NCI-H1417 treated with DMSO at 0.1 percent for 48 hours (cell line): ENCODE data around the gene STN1.

Source experiments
- DNase-seq: peaks from one replicate; lab custom pipeline; 2025; lab: John Stamatoyannopoulos, UW

STN1 gene

DNA sequence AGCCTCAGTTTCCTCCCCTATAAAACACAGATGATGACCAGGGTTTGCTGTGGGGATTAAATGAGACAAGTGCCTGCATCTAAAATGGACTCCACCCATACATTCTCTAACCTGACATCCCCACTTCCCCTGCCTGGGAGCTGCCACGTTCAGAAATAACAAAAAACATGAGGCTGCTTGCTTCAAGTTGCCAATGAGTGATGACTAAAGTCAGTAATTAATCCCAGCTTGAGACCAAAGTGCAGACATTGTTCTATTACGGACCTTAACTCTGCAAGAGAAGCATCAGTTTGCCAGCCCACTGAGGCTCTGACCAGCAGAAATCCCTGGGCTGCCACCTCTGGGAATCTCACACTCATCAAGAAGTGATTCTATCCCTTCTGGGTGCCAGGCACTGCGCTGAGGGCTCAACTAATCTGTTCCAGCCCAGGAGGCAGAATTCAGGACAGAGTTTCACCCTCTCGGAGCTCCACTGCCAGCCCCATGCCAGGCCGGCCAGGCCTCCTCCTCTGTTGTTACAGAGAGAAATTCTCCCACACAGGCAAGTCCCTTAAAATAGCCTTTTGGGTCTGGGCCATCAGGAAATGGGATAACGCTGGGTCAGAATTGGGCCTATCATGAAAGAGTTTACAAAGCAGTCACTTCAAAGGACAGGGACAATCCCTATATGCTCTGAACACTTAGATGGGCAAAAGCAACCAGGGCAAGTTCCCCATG lies 74.0 kb downstream of the STN1 start:
- DNase-seq = no peak

DNA sequence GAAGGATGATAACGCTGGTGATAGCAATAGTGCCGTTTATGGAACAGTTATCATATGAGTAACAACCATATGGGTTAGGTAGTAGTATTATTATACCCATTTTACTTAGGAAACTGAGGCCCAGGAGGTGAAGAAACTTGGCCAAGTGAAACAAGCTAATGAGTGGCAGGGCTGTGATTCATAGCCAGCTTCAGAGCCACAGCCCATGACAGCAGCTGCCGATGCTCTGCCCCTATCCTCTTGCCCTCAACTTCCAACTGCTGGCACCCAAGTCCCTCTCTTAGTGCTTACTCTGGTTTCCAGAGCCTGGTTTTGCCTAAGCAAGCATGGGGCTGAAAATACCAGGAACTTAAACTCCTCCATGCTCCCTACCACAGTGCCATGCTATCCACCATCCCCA lies 74.9 kb downstream of the STN1 start:
- DNase-seq = no peak

DNA sequence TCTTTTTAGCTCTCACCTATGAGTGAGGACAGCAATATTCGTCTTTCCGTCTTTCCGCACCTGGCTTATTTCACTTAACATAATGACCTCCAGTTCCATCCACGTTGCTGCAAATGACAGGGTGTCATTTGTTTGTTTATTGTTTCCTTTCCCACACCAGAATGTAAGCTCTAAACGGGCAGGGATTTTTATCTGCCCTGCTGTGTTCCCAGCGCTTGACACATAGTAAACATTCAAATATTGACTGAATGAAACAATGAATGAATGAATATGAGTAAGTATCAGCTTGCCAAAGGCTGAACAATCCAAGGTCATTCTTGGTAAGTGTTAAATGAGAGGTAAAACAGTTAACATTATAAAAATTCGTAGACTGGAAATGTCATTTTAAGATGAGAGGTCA lies 75.4 kb downstream of the STN1 start:
- no peak for DNase-seq

DNA sequence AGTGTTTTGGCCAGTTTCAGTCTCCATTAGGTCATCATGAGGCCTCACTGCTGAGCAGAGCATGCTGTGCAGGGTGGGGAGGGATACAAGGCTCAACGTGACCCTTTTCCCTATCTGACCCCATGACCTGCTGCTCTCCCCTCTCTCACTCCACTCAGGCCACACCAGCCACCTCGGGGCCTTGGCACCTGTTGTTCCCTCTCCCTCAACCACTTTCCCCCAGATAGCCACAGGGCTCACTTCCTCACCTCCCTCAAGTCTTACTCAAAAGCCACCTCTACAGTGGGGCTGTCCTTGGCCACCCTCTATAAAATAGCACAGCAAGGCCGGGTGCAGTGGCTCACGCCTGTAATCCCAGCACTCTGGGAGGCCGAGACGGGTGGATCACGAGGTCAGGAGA lies 76.5 kb downstream of the STN1 start:
- no peak for DNase-seq

DNA sequence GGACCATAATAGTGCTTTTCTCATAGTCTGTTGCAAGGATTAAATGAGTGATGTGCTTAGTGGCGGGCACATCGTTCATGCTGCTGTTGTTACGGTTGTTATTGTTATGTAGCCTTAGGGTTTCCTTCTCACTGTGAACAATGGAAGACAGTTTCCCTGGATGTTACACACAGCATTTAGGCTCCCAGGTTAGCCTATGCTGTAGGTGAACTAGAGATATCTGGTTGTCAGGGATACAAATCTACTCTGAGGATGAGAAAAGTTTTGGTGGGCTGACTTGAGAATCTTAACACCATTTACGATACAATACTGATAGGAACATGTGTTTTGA lies 77.3 kb downstream of the STN1 start:
- DNase-seq = no peak

DNA sequence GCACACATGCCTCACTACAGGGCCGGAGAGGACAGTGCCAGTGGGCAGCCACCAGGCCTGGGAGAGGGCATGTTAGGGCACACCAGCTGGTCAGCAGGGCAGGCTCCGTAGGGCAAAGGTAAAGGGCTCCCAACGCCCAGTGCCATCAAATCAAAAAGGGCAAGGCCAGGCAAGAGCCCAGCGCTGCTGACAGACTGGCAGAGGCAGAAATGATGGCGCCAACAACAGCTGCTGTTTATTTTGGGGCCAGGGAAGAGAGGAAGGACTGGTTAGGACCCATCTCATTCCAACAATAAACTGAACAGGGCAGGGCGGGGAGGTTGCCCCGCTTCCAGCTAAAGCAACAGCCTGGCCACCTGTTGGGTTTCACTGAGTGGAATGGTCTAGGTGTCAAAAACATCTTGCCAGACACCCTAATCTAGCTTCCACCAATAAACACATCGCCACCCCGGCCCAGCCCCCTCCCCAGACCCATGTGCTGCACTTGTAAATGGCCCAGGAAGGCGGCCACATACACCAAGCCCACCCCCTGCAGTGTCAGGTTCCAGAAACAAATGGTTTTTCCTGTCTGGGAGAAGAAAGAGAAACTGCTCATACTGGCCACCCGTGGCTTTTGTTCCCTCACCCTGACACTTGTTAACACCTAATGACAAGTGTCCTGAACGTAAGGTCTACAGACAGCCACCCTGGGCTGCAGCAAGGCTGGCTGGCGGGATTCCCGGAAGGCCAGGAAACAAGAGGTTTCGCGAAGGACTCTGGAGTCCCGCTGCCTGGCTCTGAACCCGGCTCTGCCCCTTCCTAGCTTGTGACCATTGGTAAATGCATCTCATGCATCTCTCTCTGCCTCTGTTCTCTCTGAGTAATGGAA lies 77.9 kb downstream of the STN1 start:
- no peak for DNase-seq

DNA sequence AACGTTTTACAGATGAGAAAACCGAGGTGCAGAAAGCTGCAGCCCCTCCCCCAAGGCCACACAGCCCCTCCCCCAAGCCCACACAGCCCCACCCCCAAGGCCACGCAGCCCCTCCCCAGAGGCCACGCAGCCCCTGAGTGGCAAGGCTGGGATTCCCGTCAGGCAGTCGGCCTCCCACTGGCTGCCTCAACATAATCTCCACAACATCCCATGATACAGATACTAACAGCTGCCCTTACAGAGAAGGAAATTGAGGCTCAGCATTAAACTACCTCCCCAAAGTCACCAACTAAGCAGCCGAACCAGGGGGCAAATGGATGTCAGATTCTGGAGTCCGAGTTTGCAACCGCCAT lies 78.5 kb downstream of the STN1 start:
- DNase-seq = no peak

DNA sequence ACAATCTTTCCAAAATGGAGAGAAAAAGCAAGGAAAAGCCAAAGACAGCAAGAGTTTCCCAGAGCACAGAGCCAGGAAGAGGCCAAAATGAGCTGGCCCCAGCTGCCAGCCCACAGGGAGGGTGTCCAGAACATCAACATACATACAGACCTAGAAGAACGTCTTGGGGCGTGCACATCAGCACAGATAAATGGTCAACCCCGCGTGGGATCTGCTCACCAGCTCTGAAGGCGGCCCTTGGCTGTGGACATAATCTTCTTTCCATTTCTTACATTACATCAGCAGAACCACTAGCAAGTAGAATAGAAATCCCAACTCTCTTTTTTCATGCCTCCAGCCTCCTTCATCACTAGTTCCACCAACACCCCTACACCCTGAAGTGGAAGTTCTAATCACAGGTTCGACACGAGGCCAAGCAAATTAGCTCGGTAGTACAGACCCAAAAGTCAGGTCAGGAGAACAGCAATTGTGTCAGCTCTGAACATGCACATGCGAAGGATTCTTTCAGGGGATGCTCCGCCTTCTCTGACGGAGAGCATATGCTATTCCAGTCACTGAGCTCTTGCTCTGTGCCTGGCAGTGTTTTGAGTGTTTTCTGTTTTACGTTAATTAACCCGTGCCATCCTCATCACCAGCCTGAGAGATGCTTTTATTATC lies 79.0 kb downstream of the STN1 start:
- no peak for DNase-seq

DNA sequence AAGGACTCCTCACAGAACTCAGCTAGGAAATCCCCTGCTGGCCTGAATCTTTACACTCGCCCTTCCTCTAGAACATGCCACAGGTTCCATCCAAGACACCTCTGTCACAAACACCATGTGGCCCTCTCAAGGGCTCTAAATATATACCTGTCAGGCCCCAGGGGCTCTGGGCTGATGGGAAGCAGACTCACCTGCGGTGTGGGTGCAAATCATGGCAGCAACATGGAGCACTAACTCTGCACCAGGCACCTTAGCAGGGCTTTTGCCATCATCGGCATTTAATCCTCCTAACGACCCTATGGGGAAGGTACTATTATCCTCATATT lies 80.0 kb downstream of the STN1 start:
- no peak for DNase-seq

DNA sequence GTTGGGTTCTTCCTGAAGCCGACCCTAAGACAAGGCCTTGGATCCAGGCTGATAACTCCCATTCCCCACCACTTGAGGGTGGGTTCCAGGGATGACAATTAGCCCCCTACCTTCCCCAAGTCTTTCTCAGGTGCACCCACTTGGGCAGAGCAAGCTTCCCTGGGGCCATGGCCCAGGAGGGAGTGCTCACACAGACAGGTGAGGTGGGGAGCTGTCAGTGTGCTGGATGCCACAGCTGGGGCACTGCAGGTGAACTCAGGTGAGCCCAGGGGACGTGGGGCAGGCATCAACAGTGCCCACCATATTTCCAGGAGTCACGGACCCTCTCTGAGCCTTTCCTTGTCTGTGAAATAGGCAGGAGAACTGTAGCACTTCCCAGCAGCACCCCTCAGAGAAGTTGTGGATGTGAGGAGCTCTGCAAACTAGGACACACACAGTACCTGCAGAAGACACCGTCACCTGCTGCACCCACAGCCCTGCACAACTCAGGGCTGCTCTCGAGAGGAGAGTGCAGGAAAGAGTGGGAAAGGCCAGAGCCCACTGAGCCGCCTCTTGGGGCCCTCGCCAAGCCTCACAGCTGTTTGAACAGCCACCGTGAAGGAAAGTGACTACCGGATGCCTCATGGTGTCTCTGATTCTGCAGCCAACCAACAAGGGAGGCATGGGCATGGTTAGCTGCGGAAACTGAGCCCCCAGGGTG lies 80.5 kb downstream of the STN1 start:
- DNase-seq = no peak

DNA sequence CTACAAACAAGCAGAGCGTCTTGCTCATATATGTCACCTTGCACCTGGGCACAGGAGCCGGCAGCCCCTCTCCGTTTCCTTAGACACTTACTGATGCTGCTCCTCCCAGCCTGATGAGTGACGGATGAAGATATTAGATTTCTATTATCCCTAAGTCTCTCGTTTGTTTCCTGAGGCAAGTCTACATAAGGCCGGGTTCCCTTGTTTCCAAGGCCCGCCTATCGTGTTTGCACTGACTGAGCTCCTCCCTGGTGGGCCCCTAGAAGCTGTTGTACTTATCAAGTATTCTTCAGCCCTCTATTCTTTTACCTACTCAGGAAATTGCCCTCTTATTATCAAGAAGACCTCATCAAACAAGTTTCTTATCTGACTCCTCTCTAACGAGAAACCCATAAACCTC lies 81.1 kb downstream of the STN1 start:
- no peak for DNase-seq

DNA sequence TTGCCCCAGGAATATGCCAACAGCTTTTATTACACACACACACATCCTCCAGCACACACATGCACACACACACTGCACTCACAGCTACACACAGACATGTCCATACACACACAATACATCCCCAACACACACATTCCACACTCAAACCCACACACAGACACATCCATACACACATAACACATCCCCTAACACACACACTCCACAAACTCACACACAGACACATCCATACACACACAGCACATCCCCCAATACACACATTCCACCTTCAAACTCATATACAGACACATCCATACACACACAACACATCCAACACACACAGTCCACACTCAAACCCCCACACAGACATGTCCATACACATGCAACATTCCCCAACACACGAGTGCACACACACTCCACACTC lies 81.7 kb downstream of the STN1 start:
- no peak for DNase-seq

DNA sequence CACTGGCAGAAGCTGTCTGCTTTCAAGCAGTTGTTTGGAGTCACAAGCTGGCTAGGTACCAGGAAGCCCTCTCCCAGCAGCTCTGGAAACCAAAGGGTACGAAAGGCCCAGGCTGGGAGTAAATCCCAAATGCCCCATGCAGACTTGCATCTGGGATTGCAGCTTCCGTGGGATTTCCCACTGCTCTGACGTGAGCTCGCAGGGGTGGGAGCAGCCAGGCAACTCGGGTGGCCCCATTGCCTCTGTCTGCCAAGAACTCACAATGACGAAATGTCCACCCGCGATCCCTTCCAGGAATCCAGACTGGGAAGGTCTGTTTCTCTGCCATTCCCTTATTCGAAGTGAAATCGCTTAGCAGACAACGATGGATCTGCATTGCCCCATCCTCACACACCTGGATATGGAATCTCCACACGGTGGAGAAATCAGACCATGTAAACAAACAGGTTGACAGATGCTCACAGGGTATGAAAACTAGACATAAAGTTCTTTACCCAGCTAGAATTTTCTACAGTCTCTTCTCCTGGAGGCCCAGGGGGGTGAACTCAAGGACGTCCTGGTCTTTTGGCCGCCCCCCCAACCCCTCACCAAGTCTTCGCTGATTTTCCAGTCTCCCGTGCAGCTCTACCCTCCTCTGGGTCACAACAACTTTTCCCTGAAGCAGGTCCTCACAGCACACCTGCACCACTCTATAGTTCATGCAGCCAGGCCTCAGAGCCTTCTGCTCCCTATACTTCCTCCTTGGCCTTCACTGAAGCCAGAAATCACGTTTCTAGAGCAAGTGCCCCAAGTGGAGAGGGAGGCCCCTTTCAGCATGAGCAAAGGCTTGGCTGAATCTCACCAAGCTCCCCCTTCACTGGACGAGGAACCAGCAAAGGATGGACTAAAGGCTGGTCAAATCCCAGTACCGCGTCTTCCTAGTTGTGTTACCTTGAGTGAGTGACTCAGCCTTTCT lies 82.6 kb downstream of the STN1 start:
- DNase-seq = no peak

DNA sequence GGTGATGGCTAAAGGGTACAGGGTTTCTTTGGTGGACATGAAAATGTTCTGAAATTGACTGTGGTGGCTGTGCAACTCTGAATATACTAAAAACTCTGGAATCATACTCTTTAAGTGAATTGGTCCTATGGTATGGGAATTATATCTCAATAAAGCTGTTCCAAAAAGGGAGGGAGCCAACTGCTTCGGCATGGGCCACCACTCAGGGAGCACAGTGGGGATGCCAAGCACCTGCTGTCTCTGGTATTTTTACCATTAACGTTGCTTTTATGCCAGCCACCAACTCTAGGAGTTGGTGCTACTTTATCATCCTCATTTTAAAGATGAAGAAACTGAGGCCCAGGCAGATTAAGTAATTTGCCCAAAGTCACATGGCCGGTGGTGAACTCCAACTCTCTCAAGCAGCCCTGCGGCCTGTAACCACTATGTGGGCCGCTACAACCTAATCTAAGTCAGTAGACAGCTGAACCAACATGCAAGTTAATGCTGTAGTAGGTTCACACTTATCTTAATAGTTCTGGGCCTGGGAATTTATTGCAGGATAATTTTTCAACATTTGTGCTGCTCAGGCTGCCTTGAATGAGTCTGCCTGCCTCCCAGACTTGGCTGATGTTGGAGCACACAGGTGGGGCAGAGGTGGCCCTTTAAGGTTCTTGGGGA lies 83.4 kb downstream of the STN1 start:
- no peak for DNase-seq

DNA sequence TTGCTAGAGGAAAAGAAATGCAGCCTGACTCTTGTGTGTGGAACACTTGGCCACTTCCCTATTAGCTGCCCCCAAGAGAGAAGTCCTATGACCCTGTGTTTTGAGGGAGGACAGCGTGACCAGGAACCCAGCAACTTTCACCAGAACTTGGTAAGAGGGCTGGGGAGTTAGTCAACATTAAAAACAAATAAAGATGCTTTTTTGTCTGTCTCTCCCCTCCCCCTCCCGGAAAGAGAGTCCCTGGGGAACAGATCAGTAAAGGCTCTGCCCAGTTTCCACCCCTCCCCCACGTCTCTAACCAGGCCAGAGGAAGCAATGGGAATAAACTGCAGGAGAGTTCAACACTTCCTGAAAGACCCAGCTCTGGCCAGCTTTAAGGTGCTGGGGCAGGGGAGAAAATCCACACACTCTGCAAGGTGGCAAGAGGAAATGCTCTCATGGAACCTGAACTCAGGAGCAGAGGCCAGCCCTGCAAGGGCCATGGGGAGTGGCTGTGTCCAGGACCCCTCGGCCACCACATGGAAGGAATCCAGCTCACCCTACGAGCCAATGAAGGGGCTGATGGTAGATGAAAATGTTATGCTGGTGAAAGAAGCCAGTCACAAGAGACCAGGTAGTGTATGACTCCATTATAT lies 84.1 kb downstream of the STN1 start:
- DNase-seq = no peak

DNA sequence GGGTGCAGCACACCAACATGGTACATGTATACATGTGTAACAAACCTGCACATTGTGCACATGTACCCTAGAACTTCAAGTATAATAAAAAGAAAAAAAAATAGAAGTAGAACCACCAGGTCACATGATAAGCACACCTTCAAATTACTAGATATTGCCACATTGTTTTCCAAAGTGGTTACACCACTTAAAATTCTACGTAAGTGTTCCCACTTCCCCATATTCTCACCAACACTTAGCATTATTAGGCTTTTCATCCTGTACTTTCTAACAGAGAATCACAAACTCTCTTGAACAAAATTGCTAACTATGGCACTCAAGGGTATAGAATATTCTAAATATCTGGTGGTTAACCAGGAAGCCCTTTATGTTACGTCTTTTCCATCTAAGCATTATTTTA lies 85.2 kb downstream of the STN1 start:
- DNase-seq = no peak
